GM08714 (cell line): ENCODE results near the gene DCTPP1.

Experiments used
- H3K4me3 ChIP-seq: fragments of 200-500 bp; sonication (Bioruptor generic); 2 replicates; pipeline ENCODE4 v1.5.1; 2014; ENCODE audit warnings: mild to moderate bottlenecking, low read length, inconsistent platforms
- ZNF274 ChIP-seq: IDR thresholded peaks from 2 replicates; pipeline ENCODE4 v1.6.1; 2012; ENCODE audit warnings: mild to moderate bottlenecking, low read depth, low read length

DCTPP1 gene

GRCh38 chr16:30395992-30396585 is 33.7 kb downstream of the DCTPP1 start:
- no peak for TF ChIP-seq ZNF274
- peak overlapping the region; percentile 63 for H3K4me3 ChIP-seq

DNA sequence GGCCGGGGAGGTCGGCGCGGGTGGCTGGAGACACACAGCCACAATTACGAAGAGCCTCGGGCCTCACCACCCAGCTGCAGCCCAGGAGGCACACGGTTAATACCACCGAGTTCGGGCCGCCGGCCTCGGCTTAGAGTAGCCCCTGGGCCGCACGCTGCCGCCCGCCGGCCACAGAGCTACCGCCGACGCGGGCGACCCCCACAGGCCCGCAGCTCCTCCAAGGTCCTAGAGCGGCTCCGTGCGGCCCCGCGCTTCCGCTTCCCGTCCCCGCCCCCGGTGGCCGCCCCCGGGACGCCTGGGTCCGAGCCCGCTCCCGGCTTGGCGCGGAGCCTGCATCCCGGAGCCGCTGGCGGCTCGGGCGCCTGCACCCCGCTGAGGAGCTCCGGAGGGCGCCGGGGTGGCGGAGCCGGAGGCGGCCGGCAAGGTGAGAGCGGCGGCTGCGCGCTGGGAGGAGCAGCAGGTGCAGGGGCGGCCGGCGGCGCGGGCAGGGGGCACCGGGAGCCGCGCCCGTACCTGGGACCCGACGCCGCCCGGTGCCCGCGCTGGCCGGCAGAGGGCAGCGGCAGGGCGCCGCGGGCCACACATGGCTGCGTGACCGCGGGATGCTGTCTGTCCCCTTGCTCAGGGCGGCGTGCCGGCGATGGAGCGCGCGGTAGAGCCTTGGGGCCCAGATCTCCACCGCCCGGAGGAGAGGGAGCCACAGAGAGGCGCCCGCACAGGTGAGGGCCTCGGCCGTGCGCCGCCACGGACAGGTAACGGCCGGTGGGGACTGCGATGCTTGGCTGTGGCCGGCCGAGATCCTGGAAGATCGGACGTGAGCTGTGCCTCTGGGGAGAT is 34.5 kb downstream of the DCTPP1 start, which contains the start of gene ZNF48:
Gene ZNF48, plus strand, starts transcription at position 266 of the 837 bp plus-strand sequence. Its CDS starts 375 bp downstream, at position 641.
- no peak for TF ChIP-seq ZNF274
- H3K4me3 ChIP-seq: peak within 1 kb of the TSS; percentile 63

- H3K4me3 ChIP-seq: peak overlapping the region; percentile 63
- TF ChIP-seq ZNF274: no peak
Measured at GRCh38 chr16:30394592-30395154, 35.2 kb downstream of the DCTPP1 start.

DNA sequence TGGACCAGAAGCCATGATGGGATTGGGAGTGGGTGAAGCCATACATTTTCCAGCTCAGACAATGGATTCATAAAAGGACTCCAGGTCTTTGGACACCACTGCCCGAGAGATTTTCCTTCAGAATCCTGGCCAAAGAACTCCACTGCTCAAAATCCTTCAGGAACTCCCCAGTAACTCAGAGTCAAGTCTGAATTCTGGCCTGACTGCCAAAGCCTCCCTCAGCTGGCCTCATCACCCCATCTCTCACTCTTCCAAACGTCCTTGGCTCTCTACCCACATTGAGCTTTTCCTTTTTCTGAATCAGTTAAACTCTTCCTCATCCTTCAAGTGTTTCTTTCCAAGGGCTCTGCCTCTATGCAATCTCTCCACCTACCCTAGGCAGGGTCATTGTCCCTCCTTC is 46.3 kb downstream of the DCTPP1 start:
- TF ChIP-seq ZNF274: no peak
- no peak overlapping the region for H3K4me3 ChIP-seq

- TF ChIP-seq ZNF274: no peak
- peak within 1 kb of the TSS; percentile 59; the same call in 1 of the 2 replicates for H3K4me3 ChIP-seq
Measured at GRCh38 chr16:30382111-30382881, 47.5 kb downstream of the DCTPP1 start, which contains the start of gene SEPTIN1. TSS of gene SEPTIN1 (minus strand) at chr16:30382561. CDS start at chr16:30382542, 19 bp downstream.

DNA sequence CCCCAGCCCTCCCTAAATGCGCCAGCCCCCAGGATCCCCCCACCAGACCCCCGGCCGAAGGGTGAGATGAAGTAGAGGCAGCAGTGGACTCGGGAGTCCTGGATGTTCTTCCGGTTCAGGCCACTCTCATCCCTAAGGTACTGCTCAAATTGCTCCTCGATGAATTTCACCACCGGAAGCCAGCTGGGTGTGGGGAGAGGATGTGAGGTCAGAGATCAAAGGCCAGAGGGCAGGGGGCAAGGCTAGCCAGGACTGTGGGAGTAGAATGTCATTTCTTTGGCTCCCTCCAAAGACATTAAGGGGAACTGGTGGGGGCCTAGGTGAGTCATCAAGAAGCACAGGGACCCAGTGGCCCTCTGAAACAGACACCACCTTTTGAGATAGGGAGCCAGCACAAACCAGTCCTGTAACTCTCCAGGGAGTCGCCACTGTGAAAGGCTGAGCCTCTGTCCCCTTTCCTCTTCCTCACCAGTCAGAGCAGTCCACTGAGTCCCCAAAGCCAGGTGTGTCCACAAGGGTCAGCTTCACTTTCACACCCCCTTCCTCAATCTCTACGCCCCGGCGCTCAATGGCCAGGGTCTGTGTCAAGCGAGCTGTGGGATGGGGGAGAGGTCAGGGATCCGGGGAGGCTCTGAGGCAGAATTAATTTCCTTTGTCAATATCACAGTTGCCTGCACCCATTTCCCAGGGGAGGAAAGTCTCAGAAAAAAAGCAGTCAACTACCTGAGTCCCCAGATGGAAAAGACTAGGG is 48.4 kb downstream of the DCTPP1 start:
- peak overlapping the region; percentile 59; the same call in 1 of the 2 replicates for H3K4me3 ChIP-seq
- TF ChIP-seq ZNF274: no peak

DNA sequence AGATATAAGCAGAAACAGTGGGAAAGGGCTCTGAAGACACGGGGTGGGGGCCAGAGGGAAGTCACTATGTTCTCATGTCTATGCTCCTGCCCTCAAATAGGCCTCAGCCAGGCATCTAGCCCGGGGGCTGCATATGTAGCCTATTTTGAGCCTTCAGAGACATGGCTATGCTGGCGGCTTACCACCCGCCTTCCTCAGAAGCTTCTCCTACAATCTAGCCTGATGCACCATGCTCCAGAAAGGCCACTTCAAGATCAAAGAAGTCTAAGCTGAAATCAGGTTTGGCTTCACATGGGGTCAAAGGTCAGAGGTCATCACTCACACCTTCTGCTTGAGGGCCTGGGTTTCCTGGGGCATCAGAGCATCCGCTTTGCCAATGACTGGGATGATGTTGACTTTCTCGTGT is 49.0 kb downstream of the DCTPP1 start:
- no peak overlapping the region for H3K4me3 ChIP-seq

DNA sequence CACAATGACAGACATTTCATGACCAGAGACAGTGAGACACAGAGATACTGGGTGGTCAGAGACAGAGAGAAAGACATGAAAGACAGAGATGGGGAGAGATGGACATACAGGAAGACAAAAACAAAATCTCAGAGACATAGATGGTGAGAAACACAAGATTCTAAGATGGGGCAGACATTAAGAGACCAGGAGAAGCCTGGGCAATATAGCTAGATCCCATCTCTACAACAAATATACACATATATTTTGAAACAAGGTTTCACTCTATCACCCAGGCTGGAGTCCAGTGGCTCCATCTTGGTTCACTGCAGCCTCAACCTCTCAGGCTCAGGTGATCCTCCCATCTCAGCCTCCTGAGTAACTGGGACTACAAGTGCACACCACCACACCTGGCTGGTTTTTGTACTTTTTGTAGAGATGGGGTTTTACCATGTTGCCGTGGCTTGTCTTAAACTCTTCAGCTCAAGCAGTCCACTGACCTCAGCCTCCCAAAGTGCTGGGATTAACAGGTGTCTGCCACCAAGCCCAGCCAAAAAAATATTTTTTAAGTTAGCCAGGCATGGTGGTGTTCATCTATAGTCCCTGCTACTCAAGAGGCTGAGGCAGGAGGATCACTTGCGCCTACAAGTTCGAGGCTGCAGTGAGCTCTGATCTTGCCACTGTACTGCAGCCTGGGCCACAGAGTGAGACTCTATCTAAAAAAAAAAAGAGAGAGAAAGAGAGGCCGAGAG is 49.6 kb downstream of the DCTPP1 start:
- H3K4me3 ChIP-seq: no peak overlapping the region

More for the DNA sequence above, 49.0 kb downstream of the DCTPP1 start:
- no peak for TF ChIP-seq ZNF274

GRCh38 chr16:30379158-30379783 is 50.6 kb downstream of the DCTPP1 start:
- peak overlapping the region; percentile 71; the same call in 1 of the 2 replicates for H3K4me3 ChIP-seq
- no peak for TF ChIP-seq ZNF274

More for the DNA sequence above, 49.6 kb downstream of the DCTPP1 start:
- no peak for TF ChIP-seq ZNF274

- no peak for TF ChIP-seq ZNF274
Measured at GRCh38 chr16:30378236-30379157, 51.3 kb downstream of the DCTPP1 start.

DNA sequence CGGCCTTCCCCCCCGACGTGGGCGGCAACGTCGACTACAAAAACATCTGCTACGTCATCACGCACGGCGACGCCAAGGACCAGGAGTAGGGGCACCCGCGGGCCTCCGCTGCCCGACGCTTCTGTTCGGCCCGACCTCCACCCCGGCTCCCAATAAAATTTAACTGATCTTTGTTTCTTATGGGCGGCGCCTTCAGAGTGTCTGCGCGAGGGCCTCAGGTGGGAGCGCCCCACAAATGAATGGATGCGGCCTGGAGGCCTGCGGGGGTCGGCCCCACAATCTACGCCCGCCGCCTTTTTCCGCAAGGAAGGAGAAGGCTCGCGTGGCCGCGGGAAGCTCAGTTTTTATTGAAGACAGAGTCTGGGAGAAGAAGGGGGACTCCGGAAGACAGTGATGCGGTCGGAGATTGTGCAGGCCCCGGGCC is 52.0 kb downstream of the DCTPP1 start:
- TF ChIP-seq ZNF274: no peak
- peak overlapping the region; percentile 65; the same call in 1 of the 2 replicates for H3K4me3 ChIP-seq

More at GRCh38 chr16:30378236-30379157, 51.3 kb downstream of the DCTPP1 start:
- peak overlapping the region; percentile 71 for H3K4me3 ChIP-seq
